Adipocyte (in vitro differentiated cells): Measurements from ENCODE around the gene GIMAP4.
"Not testable (repeated sequence)": the region's sequence is repeated elsewhere in the genome, so short reads cannot be mapped to it uniquely, and the experiment has no call there.

Experiments used
- DNase-seq: peaks from one replicate; pipeline ENCODE4 v3.0.0-alpha.2; 2015; ENCODE audit warnings: low read depth
- H3K27me3 ChIP-seq: replicated peaks from 2 replicates; pipeline ENCODE4 v1.7.0; 2013; ENCODE audit warnings: mild to moderate bottlenecking, low read length, moderate library complexity; ENCODE audit not compliant: control insufficient read depth, insufficient read depth
- H3K36me3 ChIP-seq: 2 replicates; pipeline ENCODE4 v1.7.0; 2013; ENCODE audit warnings: low read length, mild to moderate bottlenecking, moderate library complexity; ENCODE audit not compliant: control insufficient read depth, insufficient read depth, severe bottlenecking
- H3K4me1 ChIP-seq: 2 replicates; pipeline ENCODE4 v1.7.0; 2013; ENCODE audit warnings: mild to moderate bottlenecking, low read length, moderate library complexity; ENCODE audit not compliant: control insufficient read depth, insufficient read depth
- H3K4me3 ChIP-seq: 2 replicates; pipeline ENCODE4 v1.7.0; 2013; ENCODE audit warnings: mild to moderate bottlenecking, low read length, moderate library complexity
- H3K9ac ChIP-seq: 2 replicates; pipeline ENCODE4 v1.7.0; 2013; ENCODE audit warnings: mild to moderate bottlenecking, low read length, moderate library complexity
- H3K9me3 ChIP-seq: 2 replicates; pipeline ENCODE4 v1.7.0; 2013; ENCODE audit warnings: mild to moderate bottlenecking, low read length, moderate library complexity; ENCODE audit not compliant: control insufficient read depth

The GIMAP4 gene

GRCh38 chr7:150567169-150567568 is at the start of gene GIMAP4:
TSS of gene GIMAP4 (plus strand) at chr7:150567390. CDS start at chr7:150569902, 2,512 bp downstream.
- no peak for DNase-seq
- H3K27me3 ChIP-seq: no peaks in the 10 kb centered on the region
- no peak within 1 kb of the TSS for H3K9ac ChIP-seq
- H3K9me3 ChIP-seq: no peaks in the 10 kb centered on the region
- no peaks in the 10 kb centered on the region for H3K36me3 ChIP-seq
- H3K4me1 ChIP-seq: no peaks in the 10 kb centered on the region
- no peak within 1 kb of the TSS for H3K4me3 ChIP-seq

GRCh38 chr7:150519310-150519709 is 47.9 kb upstream of the GIMAP4 start:
- Histone ChIP-seq H3K9me3 (no peaks in the 10 kb centered on the region), H3K4me1 (no peaks in the 10 kb centered on the region), H3K36me3 (no peaks in the 10 kb centered on the region), H3K27me3 (no peaks in the 10 kb centered on the region), H3K4me3 (no peak overlapping the region), H3K9ac (no peak overlapping the region)
- DNase-seq: no peak

- H3K9me3 ChIP-seq: no peaks in the 10 kb centered on the region
These were observed 47.0 kb upstream of the GIMAP4 start for GRCh38 chr7:150520145-150520544.

GRCh38 chr7:150522931-150523330 is 44.3 kb upstream of the GIMAP4 start:
- H3K9ac ChIP-seq, H3K4me3 ChIP-seq, DNase-seq, H3K27me3 ChIP-seq, H3K36me3 ChIP-seq, H3K4me1 ChIP-seq, H3K9me3 ChIP-seq: not testable (repeated sequence)

More at GRCh38 chr7:150520145-150520544, 47.0 kb upstream of the GIMAP4 start:
- H3K9ac ChIP-seq: no peak overlapping the region
- no peak for DNase-seq
- H3K4me3 ChIP-seq: no peak overlapping the region
- H3K27me3 ChIP-seq: no peaks in the 10 kb centered on the region
- no peaks in the 10 kb centered on the region for H3K4me1 ChIP-seq
- no peaks in the 10 kb centered on the region for H3K36me3 ChIP-seq

- H3K4me1 ChIP-seq: no peaks in the 10 kb centered on the region
- no peaks in the 10 kb centered on the region for H3K36me3 ChIP-seq
- H3K9me3 ChIP-seq: no peaks in the 10 kb centered on the region
- H3K27me3 ChIP-seq: no peaks in the 10 kb centered on the region
- no peak for DNase-seq
- H3K9ac ChIP-seq: no peak overlapping the region
- H3K4me3 ChIP-seq: no peak overlapping the region
These were observed 43.2 kb upstream of the GIMAP4 start for GRCh38 chr7:150524018-150524417.

- DNase-seq: no peak
- Histone ChIP-seq H3K36me3 (no peaks in the 10 kb centered on the region), H3K9me3 (peaks cover 18% of the 10 kb centered on the region), H3K4me3 (no peak overlapping the region), H3K4me1 (no peaks in the 10 kb centered on the region), H3K27me3 (no peaks in the 10 kb centered on the region), H3K9ac (no peak overlapping the region)
These were observed 35.5 kb upstream of the GIMAP4 start for GRCh38 chr7:150531704-150532103.

GRCh38 chr7:150538259-150538658 is 28.9 kb upstream of the GIMAP4 start:
- H3K9me3 ChIP-seq: peaks cover 14% of the 10 kb centered on the region
- no peaks in the 10 kb centered on the region for H3K27me3 ChIP-seq
- no peak overlapping the region for H3K4me3 ChIP-seq
- H3K9ac ChIP-seq: no peak overlapping the region
- no peak for DNase-seq
- no peaks in the 10 kb centered on the region for H3K4me1 ChIP-seq
- H3K36me3 ChIP-seq: no peaks in the 10 kb centered on the region

GRCh38 chr7:150553163-150553562 is 14.0 kb upstream of the GIMAP4 start:
- Histone ChIP-seq H3K36me3 (no peaks in the 10 kb centered on the region), H3K4me1 (no peaks in the 10 kb centered on the region), H3K27me3 (no peaks in the 10 kb centered on the region), H3K9me3 (peaks cover 19% of the 10 kb centered on the region), H3K9ac (no peak overlapping the region), H3K4me3 (no peak overlapping the region)
- DNase-seq: no peak

- no peaks in the 10 kb centered on the region for H3K36me3 ChIP-seq
- DNase-seq: no peak
- no peak overlapping the region for H3K9ac ChIP-seq
- H3K9me3 ChIP-seq: peaks cover 29% of the 10 kb centered on the region
- no peak overlapping the region for H3K4me3 ChIP-seq
- no peaks in the 10 kb centered on the region for H3K27me3 ChIP-seq
- H3K4me1 ChIP-seq: no peaks in the 10 kb centered on the region
These were observed 10.6 kb upstream of the GIMAP4 start for GRCh38 chr7:150556521-150557138.

- Histone ChIP-seq H3K27me3 (no peaks in the 10 kb centered on the region), H3K4me1 (no peaks in the 10 kb centered on the region), H3K9me3 (peaks cover 19% of the 10 kb centered on the region), H3K36me3 (no peaks in the 10 kb centered on the region), H3K9ac (no peak overlapping the region), H3K4me3 (no peak overlapping the region)
- no peak for DNase-seq
These were observed 6.7 kb upstream of the GIMAP4 start for GRCh38 chr7:150560486-150560885.

- H3K9me3 ChIP-seq: peaks cover 19% of the 10 kb centered on the region
- no peak overlapping the region for H3K9ac ChIP-seq
- H3K36me3 ChIP-seq: no peaks in the 10 kb centered on the region
- no peak overlapping the region for H3K4me3 ChIP-seq
- no peak for DNase-seq
- no peaks in the 10 kb centered on the region for H3K27me3 ChIP-seq
- no peaks in the 10 kb centered on the region for H3K4me1 ChIP-seq
These were observed 4.3 kb upstream of the GIMAP4 start for GRCh38 chr7:150562919-150563318.

GRCh38 chr7:150564006-150564405 is 3.2 kb upstream of the GIMAP4 start:
- Histone ChIP-seq H3K36me3 (no peaks in the 10 kb centered on the region), H3K9me3 (peaks cover 13% of the 10 kb centered on the region), H3K4me1 (no peaks in the 10 kb centered on the region), H3K4me3 (no peak overlapping the region), H3K9ac (no peak overlapping the region), H3K27me3 (no peaks in the 10 kb centered on the region)
- no peak for DNase-seq
